NCI-H2196 (cell line): ENCODE data around the gene PTPRG.

Source experiments
- DNase-seq: peaks from one replicate; lab custom pipeline; 2025; ENCODE audit not compliant: unreplicated experiment; lab: John Stamatoyannopoulos, UW

PTPRG gene

GRCh38 chr3:62246985-62247384 lies 685.6 kb downstream of the PTPRG start:
- DNase-seq, result no peak

DNA sequence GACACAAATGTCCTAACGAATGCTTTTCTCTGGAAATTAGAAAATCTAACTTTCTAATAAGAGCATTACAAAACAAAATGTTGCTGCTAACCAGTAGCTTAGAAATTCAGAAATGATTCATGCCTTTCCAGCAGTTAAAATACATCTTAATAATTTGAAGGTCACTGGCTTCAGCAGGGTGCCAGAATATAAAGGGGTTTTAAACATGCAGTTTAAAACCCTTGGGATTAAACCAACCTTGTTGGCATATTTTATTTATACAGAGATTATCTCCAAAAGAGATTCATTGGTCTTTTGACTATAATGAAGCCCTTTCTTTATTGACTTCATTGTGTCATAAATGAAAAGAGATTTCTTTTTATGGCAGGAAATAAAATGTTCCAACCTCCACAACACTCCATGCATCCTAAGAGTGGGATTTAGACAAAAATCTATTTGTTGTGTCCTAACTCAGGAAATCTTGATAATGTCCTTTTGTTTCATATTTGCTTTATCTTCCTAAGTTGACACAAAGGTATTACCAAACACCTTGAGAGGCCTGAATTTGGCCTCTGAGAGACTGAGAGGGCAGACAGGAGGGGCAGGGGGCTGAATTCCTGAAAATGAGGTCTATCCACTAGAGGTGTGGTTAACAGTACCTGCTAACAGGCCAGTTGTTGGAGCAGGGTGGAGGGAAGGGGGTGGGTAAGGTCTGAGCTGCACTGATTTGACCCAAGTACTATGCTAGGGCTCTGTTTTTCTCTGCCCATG lies 687.5 kb downstream of the PTPRG start:
- no peak for DNase-seq

GRCh38 chr3:62249484-62249776 lies 688.1 kb downstream of the PTPRG start:
- DNase-seq, result no peak

- DNase-seq, result no peak
Measured at GRCh38 chr3:62249855-62250543, 688.6 kb downstream of the PTPRG start.

DNA sequence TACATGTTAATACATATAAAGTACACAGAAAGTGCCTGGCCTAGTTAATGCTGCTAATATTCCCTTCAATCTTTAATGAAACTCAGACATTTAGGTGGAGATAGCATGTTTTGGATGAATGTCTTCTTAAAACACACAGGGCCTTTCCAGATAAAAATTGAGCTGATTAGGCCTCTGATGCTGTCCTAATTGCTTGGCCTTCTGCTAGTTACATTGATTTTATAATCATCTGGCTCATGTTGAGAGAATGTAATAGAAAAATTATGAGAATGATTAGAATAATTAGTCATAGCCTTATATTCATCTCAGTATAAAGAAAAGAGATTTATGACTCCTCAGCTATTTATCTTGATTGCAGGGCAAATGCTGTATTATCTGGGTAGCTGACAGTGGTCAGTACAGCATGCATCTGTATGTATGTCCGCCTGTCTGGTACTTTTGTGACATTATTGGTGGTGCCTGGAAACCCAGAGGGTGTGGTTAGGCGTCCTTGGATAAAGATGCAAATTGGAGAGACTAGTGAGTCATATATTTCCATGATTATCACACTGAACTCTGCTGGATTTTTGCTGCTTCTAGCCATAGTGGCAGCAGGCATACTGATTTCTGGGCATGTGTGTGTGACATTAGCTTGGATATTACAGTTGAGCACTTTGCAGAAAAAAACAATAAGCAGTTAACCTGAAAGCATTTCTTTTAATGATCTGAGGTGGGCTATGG lies 691.2 kb downstream of the PTPRG start:
- DNase-seq, result no peak

DNA sequence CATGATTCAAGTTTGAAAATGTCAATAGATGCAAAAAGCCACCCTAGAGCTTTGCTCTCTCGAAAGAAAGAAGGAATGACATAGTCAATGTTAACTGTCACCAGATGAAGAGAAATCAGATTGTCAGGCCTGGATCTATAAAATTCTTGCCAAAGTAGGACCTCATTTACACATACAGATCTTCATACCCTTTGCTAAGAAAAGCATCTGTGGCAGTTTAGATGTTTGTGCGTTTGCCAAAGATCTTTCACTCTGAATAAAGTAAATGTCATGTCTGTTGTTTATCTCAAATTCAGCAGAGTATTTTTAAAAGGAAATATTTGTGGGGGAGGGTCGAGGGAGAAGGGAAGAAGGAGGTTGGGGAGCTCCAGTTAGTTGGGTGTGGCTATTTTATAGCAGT lies 692.6 kb downstream of the PTPRG start:
- DNase-seq, result no peak

- DNase-seq, result no peak
Measured at GRCh38 chr3:62255758-62256157, 694.4 kb downstream of the PTPRG start.

- DNase-seq, result no peak
Measured at GRCh38 chr3:62259924-62260323, 698.6 kb downstream of the PTPRG start.

DNA sequence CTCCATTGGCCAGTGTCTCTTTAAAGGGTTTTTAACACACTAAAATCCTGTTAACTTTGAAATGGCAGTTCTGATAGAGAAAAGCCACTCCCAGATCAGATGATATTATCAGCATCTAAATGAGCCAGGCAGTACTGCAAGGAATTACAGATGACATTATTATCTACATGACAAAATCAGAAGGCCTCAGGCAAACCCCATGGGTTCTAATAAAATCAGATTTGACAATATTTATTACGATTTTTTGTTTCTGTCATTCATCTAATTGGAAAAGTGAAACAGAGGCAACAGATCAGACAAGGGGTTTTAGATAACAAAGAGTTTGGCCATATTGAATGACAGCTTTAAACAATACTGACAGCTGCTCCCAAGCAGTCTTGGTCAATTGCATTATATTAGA lies 699.3 kb downstream of the PTPRG start:
- no peak for DNase-seq

DNA sequence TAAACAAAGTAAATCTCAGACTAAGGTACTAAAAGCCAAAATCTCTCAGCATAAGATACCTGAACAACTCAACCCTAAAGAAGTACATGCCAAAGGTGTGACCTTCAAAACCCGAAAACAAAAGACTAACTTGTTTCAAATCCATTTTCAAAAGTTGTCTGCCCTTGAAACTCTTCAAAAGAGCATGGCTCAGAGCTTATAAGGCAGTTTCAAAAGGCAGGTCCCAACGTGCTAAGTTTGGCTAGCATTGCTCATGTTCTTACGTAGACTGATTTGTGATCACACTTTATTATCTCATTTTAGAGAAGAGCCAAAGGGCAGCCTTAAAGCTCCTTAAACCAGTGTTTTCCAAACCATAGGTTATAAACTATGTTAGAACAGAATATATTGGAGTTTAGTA lies 699.8 kb downstream of the PTPRG start:
- no peak for DNase-seq

DNA sequence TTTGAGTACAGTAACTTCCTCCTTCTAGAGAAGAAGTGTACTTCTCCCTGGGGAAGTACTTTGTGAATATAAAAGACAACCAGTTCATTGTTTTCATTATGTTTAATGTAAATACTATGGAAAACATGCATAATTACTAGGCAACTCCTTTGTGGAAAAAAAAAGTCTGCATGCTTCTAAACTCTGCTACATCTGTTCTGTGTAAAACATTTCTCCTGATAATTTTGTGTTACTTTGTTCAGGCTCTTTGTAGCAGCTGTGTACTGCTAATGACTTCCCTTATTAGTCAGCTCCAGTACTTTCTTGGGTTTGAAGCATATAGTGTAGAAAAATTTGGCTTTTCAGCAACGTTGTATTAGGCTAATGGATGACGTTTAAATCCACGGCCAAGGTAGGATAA lies 700.4 kb downstream of the PTPRG start:
- no peak for DNase-seq

- DNase-seq, result no peak
Measured at GRCh38 chr3:62265528-62265927, 704.2 kb downstream of the PTPRG start.

GRCh38 chr3:62266668-62267283 lies 705.4 kb downstream of the PTPRG start:
- no peak for DNase-seq

DNA sequence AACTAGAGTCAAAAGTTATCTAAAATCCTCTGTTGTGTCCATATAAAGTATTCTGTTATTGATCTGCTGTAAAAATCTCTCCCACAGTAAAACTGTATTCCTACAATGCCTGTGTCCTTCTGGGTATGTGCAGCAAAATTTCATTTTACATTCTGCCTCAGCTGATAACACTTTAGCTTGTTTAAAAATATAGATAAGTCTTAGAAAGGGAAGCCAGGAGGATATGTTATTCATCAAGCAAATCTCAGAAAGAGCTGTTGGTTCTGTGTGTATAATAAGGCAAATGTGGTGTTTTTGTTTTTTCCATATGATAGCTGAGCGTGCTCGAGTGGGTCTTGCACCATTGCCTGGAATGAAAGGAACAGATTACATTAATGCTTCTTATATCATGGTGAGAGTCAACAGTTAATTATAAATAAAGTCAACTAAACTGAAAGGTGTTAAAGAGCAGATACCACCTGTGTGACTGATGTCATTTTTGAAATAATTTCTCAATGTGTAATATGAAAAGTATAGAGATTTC lies 715.3 kb downstream of the PTPRG start:
- DNase-seq, result no peak

- DNase-seq, result no peak
Measured at GRCh38 chr3:62277450-62277849, 716.1 kb downstream of the PTPRG start.

- no peak for DNase-seq
Measured at GRCh38 chr3:62277986-62278385, 716.6 kb downstream of the PTPRG start.

DNA sequence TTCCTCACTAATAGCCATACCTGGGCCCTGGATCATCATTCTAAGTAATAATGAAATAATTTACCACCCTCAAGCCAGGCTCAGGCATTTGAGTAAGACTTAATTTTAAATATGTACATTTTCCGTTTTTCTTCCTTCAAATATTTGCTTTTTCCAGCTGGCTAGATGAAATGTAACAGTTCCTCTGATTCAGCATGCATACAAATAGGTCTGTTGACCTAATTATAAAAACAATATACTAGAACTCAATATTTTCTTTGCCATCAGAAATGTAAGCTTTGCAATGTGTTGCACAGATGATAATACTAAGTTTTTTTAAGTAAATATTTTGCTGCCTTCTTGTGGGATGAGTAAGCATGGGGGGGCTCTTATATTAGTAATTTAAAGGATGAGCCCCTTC lies 720.4 kb downstream of the PTPRG start:
- no peak for DNase-seq

GRCh38 chr3:62284442-62284841 lies 723.1 kb downstream of the PTPRG start:
- no peak for DNase-seq

GRCh38 chr3:62287392-62287927 lies 726.1 kb downstream of the PTPRG start:
- DNase-seq, result no peak

- DNase-seq, result no peak
Measured at GRCh38 chr3:62289922-62290321, 728.6 kb downstream of the PTPRG start.

GRCh38 chr3:62293051-62293780 lies 731.8 kb downstream of the PTPRG start:
- no peak for DNase-seq
